Gastrocnemius medialis (tissue), 4 donors: ENCODE measurements around the gene HDAC3. TPM values are rescaled to one million over a fixed set of nuclear protein-coding genes. Genes with fewer than 3 reads are reported as not detected.

ENCODE experiments used
- ATAC-seq, 2 donors: fragments of 150-250 bp; one replicate each; pipeline ENCODE4 v1.9.1; 2016
- DNase-seq, 2 donors: peaks; one replicate each; pipeline ENCODE4 v3.0.0-alpha.2; 2019
- H3K27ac ChIP-seq, 4 donors: fragments of 200-600 bp; sonication (generic); 1 replicate in 1 of 4; 2 replicates in 3 of 4; pipeline ENCODE4 v1.5.1; 2016 to 2018; ENCODE audit warnings: mild to moderate bottlenecking in 2 of 4, moderate library complexity in 1 of 4
- H3K27me3 ChIP-seq, 3 donors: fragments of 200-600 bp; sonication (generic) in 2 of 3; 1 replicate in 1 of 3; 2 replicates in 2 of 3; pipeline versions ENCODE4 v1.5.1 to v1.6.0; 2016 to 2019; ENCODE audit warnings: mild to moderate bottlenecking in 1 of 3, moderate library complexity in 1 of 3
- H3K36me3 ChIP-seq, 2 donors: fragments of 200-600 bp; sonication (generic) in 1 of 2; one replicate each; pipeline ENCODE4 v1.5.1; 2017 to 2018
- H3K4me1 ChIP-seq, 2 donors: fragments of 200-600 bp; sonication (generic) in 1 of 2; one replicate each; pipeline ENCODE4 v1.5.1; 2016 to 2017; ENCODE audit warnings: mild to moderate bottlenecking in 2 of 2
- H3K4me3 ChIP-seq, 4 donors: fragments of 200-600 bp; sonication (generic) in 3 of 4; 1 replicate in 1 of 4; 2 replicates in 3 of 4; pipeline ENCODE4 v1.5.1; 2016 to 2019; ENCODE audit warnings: mild to moderate bottlenecking in 2 of 4
- H3K9me3 ChIP-seq, 3 donors: fragments of 200-600 bp; sonication (generic) in 2 of 3; 1 replicate in 1 of 3; 2 replicates in 2 of 3; pipeline ENCODE4 v1.5.1; 2016 to 2019
- CTCF ChIP-seq, 5 experiments: fragments of 450-650 bp in 3 of 5; fragments of 200-600 bp in 2 of 5; sonication (generic) in 2 of 5; IDR thresholded peaks in 4 of 5; conservative IDR thresholded peaks in 1 of 5; 1 replicate in 4 of 5; 2 replicates in 1 of 5; pipeline ENCODE4 v1.5.1; 2016 to 2019; ENCODE audit warnings: antibody characterized with exemption in 5 of 5, mild to moderate bottlenecking in 3 of 5, moderate library complexity in 3 of 5
- POLR2A ChIP-seq, 2 donors: fragments of 450-650 bp; IDR thresholded peaks; one replicate each; pipeline ENCODE4 v1.6.1; 2017; ENCODE audit warnings: antibody characterized with exemption in 2 of 2, mild to moderate bottlenecking in 2 of 2, moderate library complexity in 2 of 2
- in situ Hi-C, 4 donors: fragments of 200-750 bp; cut with MboI; loops; one replicate each; pipeline versions ENCODE4 v1.15.0 to v1.8.0; 2017; ENCODE audit warnings: low sequenced_read_pairs in 4 of 4
- intact Hi-C: fragments of 100-400 bp; cut with DNase I; formaldehyde crosslinking; loops from one replicate; pipeline ENCODE4 v1.15.1; 2023; ENCODE audit warnings: low total_unique reads
- total RNA-seq, 4 donors: library from RNA; depleted of rRNA; stranded (reverse); fragments of >200 nt; gene quantifications; one replicate each; pipeline versions ENCODE4 v1.1.0 to v1.2.3, GENCODE V29; 2016

HDAC3 gene
- total RNA-seq, 4 donors from 2014 or later = 29.8 to 40.7 (median 35.7) TPM

GRCh38 chr5:141669520-141669919 is 32.9 kb upstream of the HDAC3 start:
- H3K36me3 ChIP-seq = no peaks in the 10 kb centered on the region
- H3K4me1 ChIP-seq = no peaks in the 10 kb centered on the region
- no peak overlapping the region for H3K27ac ChIP-seq
- ATAC-seq (no peak), DNase-seq (no peak)
- no peaks in the 10 kb centered on the region for H3K27me3 ChIP-seq
- TF ChIP-seq CTCF (IDR thresholded peaks at IDR 0.05 in 4 of 5, conservative IDR thresholded peaks at IDR 0.05 in 1 of 5) (no peak), POLR2A (IDR thresholded peaks at IDR 0.05) (no peak)
- in situ Hi-C loops (no loop called here), intact Hi-C loops (no loop called here)
- H3K9me3 ChIP-seq = no peaks in the 10 kb centered on the region
- no peak overlapping the region for H3K4me3 ChIP-seq

GRCh38 chr5:141668601-141669265 is 32.1 kb upstream of the HDAC3 start:
- ATAC-seq (no peak), DNase-seq (no peak)
- H3K27ac ChIP-seq = no peak overlapping the region
- in situ Hi-C loops (no loop called here), intact Hi-C loops (no loop called here)
- no peaks in the 10 kb centered on the region for H3K4me1 ChIP-seq
- no peaks in the 10 kb centered on the region for H3K9me3 ChIP-seq
- H3K4me3 ChIP-seq = no peak overlapping the region
- no peaks in the 10 kb centered on the region for H3K36me3 ChIP-seq
- H3K27me3 ChIP-seq = no peaks in the 10 kb centered on the region
- TF ChIP-seq POLR2A (IDR thresholded peaks at IDR 0.05) = no peak
- TF ChIP-seq CTCF (IDR thresholded peaks at IDR 0.05 in 4 of 5, conservative IDR thresholded peaks at IDR 0.05 in 1 of 5) = no peak

DNA sequence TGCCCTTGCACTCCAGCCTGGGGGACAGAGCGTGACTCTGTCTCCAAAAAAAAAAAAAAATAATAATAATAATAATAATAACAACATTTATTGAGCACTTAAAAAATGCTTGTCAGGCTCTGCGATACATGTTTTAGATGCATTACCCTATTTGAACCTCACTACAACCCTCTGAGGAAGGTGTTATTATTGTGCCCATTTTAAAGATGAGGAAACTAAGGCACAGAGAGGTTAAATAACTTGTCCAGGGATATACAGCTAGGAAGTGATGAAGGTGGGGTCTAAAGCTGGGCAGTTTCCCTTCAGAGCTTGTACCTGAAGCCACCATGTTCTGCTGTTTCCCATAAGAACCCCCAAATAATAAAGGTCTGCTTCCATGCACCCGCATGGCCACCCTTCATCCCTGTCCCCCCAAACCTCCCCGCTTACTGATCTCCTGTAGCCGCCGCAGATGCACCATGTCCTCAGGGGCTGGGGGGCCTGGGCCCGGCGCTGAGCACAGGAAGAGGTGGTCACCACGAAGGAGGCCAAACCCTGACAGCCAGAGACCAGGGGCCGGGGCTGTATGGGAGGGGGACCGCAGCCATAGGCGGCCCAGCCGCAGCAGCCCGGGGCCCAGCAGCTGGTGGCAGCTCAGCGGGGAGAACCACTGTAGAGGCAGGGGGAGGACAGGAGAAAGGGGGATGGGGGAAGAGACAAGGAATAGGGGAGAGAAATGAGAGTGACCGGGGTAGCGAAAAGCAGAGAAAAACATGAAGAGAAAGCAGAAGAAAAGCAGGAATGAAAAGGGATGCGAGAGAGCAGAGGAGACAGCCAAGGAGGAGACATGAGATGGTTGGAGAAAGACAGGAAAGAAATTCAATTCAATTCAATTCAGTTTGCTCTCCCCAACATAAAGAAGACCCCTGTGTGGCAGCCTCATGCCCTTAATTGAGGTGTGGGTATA is 29.6 kb upstream of the HDAC3 start:
- no peaks in the 10 kb centered on the region for H3K36me3 ChIP-seq
- no peaks in the 10 kb centered on the region for H3K27me3 ChIP-seq
- DNase-seq = no peak
- intact Hi-C loops = no loop called here
- in situ Hi-C loops = no loop called here
- no peaks in the 10 kb centered on the region for H3K4me1 ChIP-seq
- no peaks in the 10 kb centered on the region for H3K9me3 ChIP-seq
- H3K4me3 ChIP-seq = no peak overlapping the region
- no peak for ATAC-seq
- no peak overlapping the region for H3K27ac ChIP-seq
- TF ChIP-seq CTCF (IDR thresholded peaks at IDR 0.05 in 4 of 5, conservative IDR thresholded peaks at IDR 0.05 in 1 of 5) (no peak), POLR2A (IDR thresholded peaks at IDR 0.05) (no peak)

GRCh38 chr5:141664733-141665461 is 28.2 kb upstream of the HDAC3 start:
- in situ Hi-C loops (no loop called here), intact Hi-C loops (no loop called here)
- H3K27me3 ChIP-seq = no peaks in the 10 kb centered on the region
- peak; percentile 41 to 48 for DNase-seq
- no peak overlapping the region for H3K27ac ChIP-seq
- H3K4me3 ChIP-seq = no peak overlapping the region
- H3K4me1 ChIP-seq = no peaks in the 10 kb centered on the region
- ATAC-seq = peak; percentile 39 to 72
- no peaks in the 10 kb centered on the region for H3K9me3 ChIP-seq
- TF ChIP-seq CTCF (IDR thresholded peaks at IDR 0.05 in 4 of 5, conservative IDR thresholded peaks at IDR 0.05 in 1 of 5) = peak; percentile 49 to 93 (median 77)
- TF ChIP-seq POLR2A (IDR thresholded peaks at IDR 0.05) = no peak
- H3K36me3 ChIP-seq = no peaks in the 10 kb centered on the region
